ENCODE results near the gene FLT3.

FLT3 gene

GRCh38 chr13:27971236-27971645 is 129.1 kb downstream of the FLT3 start:
- Histone ChIP-seq H3K4me2 (ENCODE audit: low read depth, low read length, poor library complexity, severe bottlenecking) (no peak overlapping the region), H3F3A (ENCODE audit: insufficient read depth) (no peaks in the 10 kb centered on the region), H2AFZ (ENCODE audit: low read depth, low read length, severe bottlenecking) (no peak overlapping the region), H4K20me1 (ENCODE audit: low read depth, low read length) (no peaks in the 10 kb centered on the region), H3K27ac (ENCODE audit: low read depth, low read length) (no peak overlapping the region), H3K79me2 (ENCODE audit: insufficient read depth, low read length) (no peaks in the 10 kb centered on the region), H3K27me3 (ENCODE audit: low read length) (no peaks in the 10 kb centered on the region), H3K4me3 (ENCODE audit: insufficient read depth, low read length, poor library complexity, severe bottlenecking) (no peak overlapping the region), H3K9me3 (ENCODE audit: insufficient read depth, low read length) (no peaks in the 10 kb centered on the region), H3K9ac (ENCODE audit: low read length) (no peak overlapping the region), H3K36me3 (ENCODE audit: low read length) (no peaks in the 10 kb centered on the region), H3K9me2 (replicated peaks; ENCODE audit: insufficient read depth, low read length) (no peaks in the 10 kb centered on the region)
- TF ChIP-seq CTCF (IDR thresholded peaks at IDR 0.05; ENCODE audit: insufficient read depth, low read length, poor library complexity, severe bottlenecking), result no peak
- no peak for TF ChIP-seq EZH2phosphoT487 (conservative IDR thresholded peaks at IDR 0.05; ENCODE audit: low read length)

GRCh38 chr13:27970382-27971235 is 129.8 kb downstream of the FLT3 start:
- Histone ChIP-seq H3K79me2 (ENCODE audit: insufficient read depth, low read length) (no peaks in the 10 kb centered on the region), H4K20me1 (ENCODE audit: low read depth, low read length) (no peaks in the 10 kb centered on the region), H2AFZ (ENCODE audit: low read depth, low read length, severe bottlenecking) (no peak overlapping the region), H3K27ac (ENCODE audit: low read depth, low read length) (no peak overlapping the region), H3K9me3 (ENCODE audit: insufficient read depth, low read length) (no peaks in the 10 kb centered on the region), H3K9ac (ENCODE audit: low read length) (no peak overlapping the region), H3K27me3 (ENCODE audit: low read length) (no peaks in the 10 kb centered on the region), H3K9me2 (replicated peaks; ENCODE audit: insufficient read depth, low read length) (no peaks in the 10 kb centered on the region), H3F3A (ENCODE audit: insufficient read depth) (no peaks in the 10 kb centered on the region), H3K4me3 (ENCODE audit: insufficient read depth, low read length, poor library complexity, severe bottlenecking) (no peak overlapping the region), H3K4me2 (ENCODE audit: low read depth, low read length, poor library complexity, severe bottlenecking) (no peak overlapping the region), H3K36me3 (ENCODE audit: low read length) (no peaks in the 10 kb centered on the region)
- TF ChIP-seq EZH2phosphoT487 (conservative IDR thresholded peaks at IDR 0.05; ENCODE audit: low read length), result no peak
- TF ChIP-seq CTCF (IDR thresholded peaks at IDR 0.05; ENCODE audit: insufficient read depth, low read length, poor library complexity, severe bottlenecking), result no peak

- TF ChIP-seq EZH2phosphoT487 (conservative IDR thresholded peaks at IDR 0.05; ENCODE audit: low read length) (no peak), CTCF (IDR thresholded peaks at IDR 0.05; ENCODE audit: insufficient read depth, low read length, poor library complexity, severe bottlenecking) (no peak)
- Histone ChIP-seq H3K4me3 (ENCODE audit: insufficient read depth, low read length, poor library complexity, severe bottlenecking) (no peak overlapping the region), H3K27ac (ENCODE audit: low read depth, low read length) (no peak overlapping the region), H3K4me2 (ENCODE audit: low read depth, low read length, poor library complexity, severe bottlenecking) (no peak overlapping the region), H3K27me3 (ENCODE audit: low read length) (no peaks in the 10 kb centered on the region), H4K20me1 (ENCODE audit: low read depth, low read length) (no peaks in the 10 kb centered on the region), H3K36me3 (ENCODE audit: low read length) (no peaks in the 10 kb centered on the region), H3F3A (ENCODE audit: insufficient read depth) (no peaks in the 10 kb centered on the region), H3K9ac (ENCODE audit: low read length) (no peak overlapping the region), H3K79me2 (ENCODE audit: insufficient read depth, low read length) (no peaks in the 10 kb centered on the region), H2AFZ (ENCODE audit: low read depth, low read length, severe bottlenecking) (no peak overlapping the region), H3K9me3 (ENCODE audit: insufficient read depth, low read length) (no peaks in the 10 kb centered on the region), H3K9me2 (replicated peaks; ENCODE audit: insufficient read depth, low read length) (no peaks in the 10 kb centered on the region)
These were observed 130.5 kb downstream of the FLT3 start for GRCh38 chr13:27969866-27970229.
